Activated CD4-positive, alpha-beta T cell treated with anti-CD3 and anti-CD28 coated beads, Interleukin-2, amount 50 U/mL, for 4 hours (primary cell): ENCODE data around the gene ALK.
A peak's percentile ranks its signal among the peaks of the same experiment; 100 is the strongest.

Experiments
- DNase-seq, 2 experiments: peaks; one replicate each; pipeline ENCODE4 v3.0.0-alpha.2; 2020

ALK gene

GRCh38 chr2:29349316-29350030, 571.9 kb downstream of the ALK start:
- DNase-seq = no peak

DNA sequence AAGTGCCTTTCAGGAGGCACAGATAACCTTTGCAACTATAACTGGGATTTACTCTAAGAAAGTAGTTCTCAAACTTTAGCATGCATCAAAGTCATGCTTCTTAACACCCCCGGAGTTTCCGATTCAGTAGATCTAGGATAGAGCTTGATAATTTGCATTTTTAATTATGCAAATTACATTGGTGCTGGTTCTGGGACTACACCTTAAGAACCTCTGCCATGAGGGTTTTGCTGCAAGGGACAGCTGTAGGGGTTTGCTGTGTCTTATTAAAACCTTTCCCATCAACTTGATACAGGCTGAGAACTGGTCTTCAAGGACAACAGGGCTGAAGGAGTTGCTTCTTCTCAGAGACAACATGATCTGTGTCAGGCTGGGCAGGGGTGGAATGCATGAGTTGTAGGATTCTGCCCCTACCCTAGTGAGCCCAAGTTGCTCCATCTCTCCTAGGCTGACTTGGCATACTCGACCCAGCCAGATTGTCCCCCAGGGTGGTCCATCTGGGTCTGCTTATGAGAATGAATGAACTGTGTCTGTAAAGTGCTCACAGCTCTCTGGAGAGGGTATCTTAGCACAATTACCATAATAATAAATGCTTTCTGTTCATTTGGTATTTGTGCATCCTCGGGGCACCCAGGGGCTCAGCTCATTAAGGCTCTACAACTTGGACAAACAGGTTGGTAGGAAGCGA, 573.5 kb downstream of the ALK start:
- no peak for DNase-seq

DNA sequence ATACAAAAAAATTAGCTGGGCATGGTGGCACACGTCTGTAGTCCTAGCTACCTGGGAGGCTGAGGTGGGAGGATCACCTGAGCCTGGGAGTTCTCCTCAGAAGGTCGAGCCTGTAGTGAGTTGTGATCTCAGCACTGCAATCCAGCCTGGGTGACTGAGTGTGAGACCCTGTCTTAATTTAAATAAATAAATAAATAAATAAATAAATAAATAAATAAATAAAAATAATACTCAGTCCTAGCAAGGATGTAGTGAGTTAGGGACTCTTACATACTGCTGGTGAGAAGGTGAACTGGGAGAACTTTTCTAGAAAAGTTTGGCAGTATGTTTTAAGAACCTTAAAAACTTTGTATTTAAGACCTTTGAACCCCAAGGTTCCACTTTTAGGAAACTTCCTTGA, 576.1 kb downstream of the ALK start:
- no peak for DNase-seq

GRCh38 chr2:29343830-29344229, 577.6 kb downstream of the ALK start:
- no peak for DNase-seq

DNA sequence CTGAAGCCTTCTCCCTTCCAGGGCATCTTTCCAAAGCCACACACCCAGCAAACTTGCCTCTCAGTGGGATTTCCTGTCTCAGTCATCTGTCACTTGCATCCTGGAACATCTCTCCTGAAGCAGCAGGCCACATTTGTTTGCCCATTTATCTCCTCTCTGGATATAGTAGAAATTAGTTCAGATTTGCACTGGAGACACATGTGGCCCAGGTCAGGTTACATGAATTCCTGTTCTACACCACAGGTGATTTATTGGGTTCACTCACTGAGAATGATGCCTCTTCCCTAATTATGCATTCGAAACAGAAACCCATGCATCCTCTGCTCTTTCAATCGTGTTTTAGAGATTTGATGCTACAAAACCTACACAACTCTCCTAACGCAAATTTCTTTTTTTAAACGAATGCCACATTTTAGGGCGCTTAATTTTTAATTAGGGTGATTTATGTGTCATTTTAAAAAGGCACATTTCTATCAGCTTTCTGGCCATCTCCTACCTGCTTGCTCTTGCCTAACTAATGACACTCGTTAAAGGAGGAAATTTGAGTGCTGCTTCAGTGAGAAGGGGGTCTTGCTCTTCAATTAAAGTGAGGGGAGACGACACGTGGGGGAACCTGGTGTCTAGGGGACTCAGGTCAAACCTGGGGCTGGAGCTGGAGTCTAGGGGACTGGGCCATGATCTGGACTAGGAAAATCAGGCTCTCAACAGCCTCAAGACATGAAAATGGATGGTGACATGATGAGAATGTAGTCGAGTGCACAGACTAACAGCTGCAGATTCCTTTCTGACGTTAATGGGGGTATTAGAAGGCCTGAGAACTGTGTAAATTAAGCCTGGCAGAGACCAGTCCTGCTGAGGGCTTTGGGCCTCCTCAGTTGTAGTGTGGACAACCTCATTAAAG, 584.8 kb downstream of the ALK start:
- no peak for DNase-seq

DNA sequence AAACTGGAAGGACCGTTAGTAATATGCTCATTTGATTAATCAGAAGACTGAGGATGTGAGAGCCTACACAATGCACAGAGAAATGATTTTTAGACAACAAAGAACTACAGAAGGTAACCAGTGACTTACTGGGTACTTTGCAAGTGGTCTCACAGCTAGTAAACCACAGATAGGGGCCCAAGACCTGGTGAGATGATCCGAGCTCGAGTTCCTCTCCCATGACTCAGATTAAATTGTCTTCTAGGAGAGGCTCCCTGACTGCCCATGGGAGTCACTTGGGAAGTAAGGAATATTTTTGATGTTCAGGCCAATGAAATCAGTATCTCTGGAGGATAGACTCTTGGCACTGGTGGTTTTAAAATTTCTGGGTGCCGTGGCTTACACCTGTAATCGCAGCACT, 586.0 kb downstream of the ALK start:
- no peak for DNase-seq

GRCh38 chr2:29334706-29335105, 586.7 kb downstream of the ALK start:
- no peak for DNase-seq

GRCh38 chr2:29332540-29332939, 588.8 kb downstream of the ALK start:
- DNase-seq = no peak

- DNase-seq = no peak
Observed at GRCh38 chr2:29329899-29330298, 591.5 kb downstream of the ALK start.

GRCh38 chr2:29326926-29327325, 594.5 kb downstream of the ALK start:
- DNase-seq = no peak

DNA sequence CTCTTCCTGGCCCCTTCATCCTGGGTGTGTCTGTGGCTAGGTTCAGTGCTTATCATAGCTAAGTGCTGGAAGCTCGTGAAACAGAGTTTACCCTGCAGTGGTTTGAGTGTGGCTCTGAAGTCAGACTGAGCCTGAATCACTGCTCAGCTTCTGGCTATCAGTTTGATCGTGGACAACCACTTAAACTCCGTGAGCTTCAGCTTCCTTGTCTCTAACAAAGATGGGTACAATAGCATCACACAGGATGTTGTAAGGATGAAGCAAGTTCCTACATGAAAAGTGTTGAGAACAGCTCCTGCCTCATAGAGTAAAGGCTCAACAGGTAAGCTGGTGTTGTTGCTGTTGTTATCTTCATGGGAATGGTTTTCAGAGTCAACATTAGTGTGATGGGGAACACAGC, 595.8 kb downstream of the ALK start:
- no peak for DNase-seq

DNA sequence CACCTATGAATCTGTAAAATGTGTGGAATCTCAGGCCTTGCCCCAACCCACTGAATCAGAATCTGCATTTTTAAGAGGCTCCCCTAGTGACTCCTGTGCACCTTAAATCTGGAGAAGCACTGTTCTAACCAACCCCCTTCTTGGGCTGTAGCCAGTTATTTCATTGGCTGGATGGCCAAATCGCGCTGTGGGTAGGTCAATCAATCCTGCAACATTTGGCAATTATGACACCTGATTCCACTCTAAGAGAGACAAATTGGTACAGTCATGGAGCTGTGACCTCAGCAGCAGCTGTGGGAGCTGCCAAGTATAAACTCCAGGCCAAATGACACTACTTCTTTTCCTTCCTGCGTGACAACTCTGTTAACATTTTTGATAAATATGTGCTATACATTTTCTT, 597.4 kb downstream of the ALK start:
- DNase-seq = no peak

- DNase-seq = no peak
Observed at GRCh38 chr2:29323301-29323700, 598.1 kb downstream of the ALK start.

DNA sequence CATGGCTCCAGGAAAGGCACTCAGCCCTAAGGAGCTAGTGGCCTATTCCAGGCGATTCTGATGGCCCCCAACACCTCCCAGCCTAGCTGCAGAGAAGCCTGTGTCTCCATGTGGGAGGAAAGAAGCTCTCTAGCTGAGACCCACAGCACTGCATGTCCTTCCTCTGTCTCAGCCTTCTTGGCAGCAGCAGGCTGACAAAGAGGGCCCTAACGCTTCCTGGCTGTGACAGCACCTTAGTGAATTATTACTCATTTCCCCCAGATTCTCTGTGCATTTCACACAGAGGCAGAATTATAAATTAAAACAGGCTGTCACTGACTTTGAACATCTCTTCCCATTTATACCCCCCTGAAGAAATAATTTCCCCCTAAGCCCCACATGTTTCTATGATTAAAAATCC, 599.4 kb downstream of the ALK start:
- no peak for DNase-seq

DNA sequence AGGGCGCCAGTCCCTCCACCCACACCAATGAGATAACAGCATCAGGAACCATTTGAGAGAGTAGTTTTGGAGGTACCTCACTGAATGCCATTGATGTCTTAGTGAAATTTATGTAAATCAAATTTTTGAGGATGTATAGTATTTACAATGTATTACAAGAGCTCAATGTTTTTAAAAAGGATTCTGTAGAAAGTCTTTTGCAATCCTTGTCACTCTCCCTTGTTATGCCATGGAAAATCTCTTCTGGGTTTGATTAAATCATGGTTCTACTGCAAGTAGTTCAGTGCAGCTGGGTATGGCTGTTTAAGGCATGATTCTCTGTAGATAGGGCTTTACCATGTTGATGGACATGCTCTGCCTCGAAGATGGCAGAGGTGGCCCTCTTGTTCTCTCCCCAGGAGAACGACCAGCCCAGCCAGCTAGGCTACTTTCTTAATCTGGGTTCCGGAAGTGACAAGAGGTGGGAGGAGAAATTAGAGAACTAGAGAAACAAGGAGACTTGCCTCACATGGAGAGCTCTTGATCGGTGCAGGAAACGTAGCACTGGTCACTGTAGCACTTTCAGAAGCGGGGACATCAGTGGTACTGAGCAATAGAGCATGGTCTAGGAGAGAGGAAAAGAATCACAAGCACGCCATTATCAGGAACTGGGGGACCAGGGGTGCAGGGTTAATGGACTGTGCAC, 603.4 kb downstream of the ALK start:
- no peak for DNase-seq

- no peak for DNase-seq
Observed at GRCh38 chr2:29317077-29317517, 604.3 kb downstream of the ALK start.

- DNase-seq = peak; percentile 21
Observed at GRCh38 chr2:29314816-29315571, 606.4 kb downstream of the ALK start.

- DNase-seq = no peak
Observed at GRCh38 chr2:29311458-29311857, 609.9 kb downstream of the ALK start.

DNA sequence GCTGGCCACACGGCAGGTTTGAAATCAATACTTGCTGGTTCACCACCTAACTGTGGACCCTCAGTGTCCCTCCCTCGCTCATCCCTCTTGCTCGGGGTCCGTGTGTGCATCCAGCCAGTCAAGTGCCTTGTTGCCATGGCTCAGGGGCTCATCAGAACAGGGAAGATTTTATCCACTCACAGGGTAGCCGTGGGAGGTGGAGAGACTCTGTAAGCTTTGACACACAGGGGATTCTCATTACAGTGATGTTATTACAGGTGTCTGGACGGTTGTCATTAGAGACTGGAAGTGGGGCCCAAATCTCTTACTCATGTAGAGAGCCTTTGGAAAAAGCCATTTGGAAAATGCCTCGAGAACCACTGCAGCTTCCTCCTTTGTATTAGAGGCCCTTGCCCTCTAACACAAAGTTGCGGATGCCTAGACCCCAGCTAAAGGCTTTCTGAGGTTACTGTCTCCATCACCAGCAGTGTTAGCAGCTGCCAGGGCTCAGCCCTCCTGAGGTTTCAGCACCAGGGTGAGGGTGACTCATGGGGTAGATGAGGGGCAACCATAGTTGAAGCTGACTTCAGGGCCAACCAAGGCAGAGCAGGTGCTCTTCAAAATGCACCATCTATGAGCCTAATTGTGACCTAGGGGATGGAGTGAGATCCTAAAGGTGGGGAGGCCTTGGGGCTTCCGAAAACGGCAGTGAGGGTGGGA, 610.6 kb downstream of the ALK start:
- no peak for DNase-seq

DNA sequence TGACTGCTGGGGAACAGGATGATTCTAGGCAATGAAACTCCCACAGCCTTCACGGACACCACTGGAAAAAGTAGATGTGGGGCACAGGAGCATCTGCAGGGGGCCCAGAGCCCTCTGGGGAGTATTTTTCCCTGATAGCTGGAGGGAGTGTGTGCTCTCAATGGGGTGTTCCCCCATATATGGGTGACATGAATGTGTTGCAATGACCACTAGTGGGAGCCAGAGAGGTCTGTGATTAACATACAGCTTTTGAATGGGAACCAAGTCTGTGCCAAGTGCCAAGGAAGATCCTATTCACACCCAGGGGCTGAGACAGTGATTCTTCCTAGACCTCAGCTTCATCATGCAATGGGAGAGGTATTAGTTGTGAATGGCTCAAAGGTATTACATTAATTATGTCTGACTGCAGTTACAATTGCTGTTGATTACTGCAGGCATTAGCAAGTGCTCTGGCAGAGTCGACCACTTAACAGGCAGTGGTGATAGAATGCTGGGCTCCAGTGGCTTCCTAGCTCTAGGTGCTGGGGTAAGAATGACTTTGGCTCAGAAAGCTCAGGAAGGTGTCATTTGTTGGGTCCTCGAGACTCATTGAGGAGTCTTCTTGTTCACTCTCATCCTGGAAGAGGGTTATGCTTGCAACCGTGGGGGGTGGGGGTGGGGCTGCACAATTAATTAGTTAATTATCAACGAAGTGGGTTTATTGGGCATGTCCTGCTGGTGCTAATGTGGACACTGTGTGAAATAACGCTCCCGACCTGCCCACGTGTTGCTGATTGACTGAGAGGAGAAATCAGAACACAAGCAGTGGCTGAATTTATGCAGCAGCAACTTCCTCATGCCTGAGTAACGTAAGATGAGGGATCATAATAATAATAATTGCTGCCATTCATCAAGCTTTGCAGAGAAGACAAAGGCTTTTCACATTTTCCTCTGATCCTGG, 612.0 kb downstream of the ALK start:
- DNase-seq = peak; percentile 15 to 18
